GM10266 (cell line): ENCODE data around the gene SLC35B2.

Experiments used
- DNase-seq: peaks from one replicate; pipeline ENCODE4 v3.0.0; 2012; ENCODE audit errors: extremely low spot score
- TF ChIP-seq, protein P1 (sequence below): IDR thresholded peaks from 2 replicates; pipeline ENCODE4 v1.5.1; 2012; ENCODE audit warnings: mild to moderate bottlenecking, low read depth; ENCODE audit not compliant: control insufficient read depth, insufficient read depth; ENCODE audit errors: missing control alignments

SLC35B2 gene

DNA sequence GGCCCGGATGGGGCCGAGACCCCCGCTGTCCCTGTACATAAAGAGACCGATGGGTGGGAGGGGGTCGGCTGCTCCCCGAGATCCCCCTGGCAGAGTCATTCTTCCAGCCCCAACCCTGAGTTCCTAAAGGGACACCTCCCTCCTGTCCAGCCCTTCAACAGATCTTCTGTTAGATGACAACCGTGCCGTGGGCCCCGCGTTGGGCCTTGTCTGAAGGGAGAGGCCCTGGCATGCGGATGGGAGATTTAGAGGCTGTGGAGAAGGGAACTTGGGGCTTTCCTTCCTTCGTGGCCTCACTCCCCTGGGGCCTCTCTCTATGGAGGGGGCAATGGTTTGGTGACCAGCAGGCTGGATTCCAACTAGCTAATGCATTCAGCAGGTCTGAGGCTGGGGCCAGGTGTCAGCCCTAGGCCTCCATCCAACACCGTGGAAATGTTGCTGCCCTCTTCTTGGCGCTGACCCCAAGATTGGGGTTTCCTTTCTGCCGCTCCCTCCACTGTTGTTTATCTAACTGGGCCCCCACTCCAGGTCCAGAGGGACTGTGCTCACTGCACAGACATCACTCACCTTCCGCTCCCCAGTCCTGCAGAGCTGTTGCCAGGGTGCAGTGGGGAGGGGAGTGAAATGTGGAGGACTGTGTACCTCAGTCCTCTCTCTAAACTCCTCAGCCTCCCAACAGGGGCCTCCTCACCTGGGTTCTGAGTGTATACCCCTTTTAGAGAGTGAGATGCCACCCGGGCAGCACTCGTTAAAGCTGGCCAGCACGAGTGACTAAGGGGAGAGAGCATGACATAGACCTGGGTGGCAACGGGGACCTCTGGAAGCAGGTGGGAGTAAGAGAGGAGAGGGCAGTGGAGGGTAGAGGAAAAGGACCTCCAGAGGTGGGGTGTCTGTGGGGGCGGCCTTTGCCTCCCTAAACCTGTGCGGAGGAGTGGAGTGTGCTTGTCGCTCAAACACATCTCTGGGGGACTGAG is 19.6 kb upstream of the SLC35B2 start:
- TF ChIP-seq, protein P1, sequence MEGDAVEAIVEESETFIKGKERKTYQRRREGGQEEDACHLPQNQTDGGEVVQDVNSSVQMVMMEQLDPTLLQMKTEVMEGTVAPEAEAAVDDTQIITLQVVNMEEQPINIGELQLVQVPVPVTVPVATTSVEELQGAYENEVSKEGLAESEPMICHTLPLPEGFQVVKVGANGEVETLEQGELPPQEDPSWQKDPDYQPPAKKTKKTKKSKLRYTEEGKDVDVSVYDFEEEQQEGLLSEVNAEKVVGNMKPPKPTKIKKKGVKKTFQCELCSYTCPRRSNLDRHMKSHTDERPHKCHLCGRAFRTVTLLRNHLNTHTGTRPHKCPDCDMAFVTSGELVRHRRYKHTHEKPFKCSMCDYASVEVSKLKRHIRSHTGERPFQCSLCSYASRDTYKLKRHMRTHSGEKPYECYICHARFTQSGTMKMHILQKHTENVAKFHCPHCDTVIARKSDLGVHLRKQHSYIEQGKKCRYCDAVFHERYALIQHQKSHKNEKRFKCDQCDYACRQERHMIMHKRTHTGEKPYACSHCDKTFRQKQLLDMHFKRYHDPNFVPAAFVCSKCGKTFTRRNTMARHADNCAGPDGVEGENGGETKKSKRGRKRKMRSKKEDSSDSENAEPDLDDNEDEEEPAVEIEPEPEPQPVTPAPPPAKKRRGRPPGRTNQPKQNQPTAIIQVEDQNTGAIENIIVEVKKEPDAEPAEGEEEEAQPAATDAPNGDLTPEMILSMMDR: no peak
- DNase-seq: no peak

DNA sequence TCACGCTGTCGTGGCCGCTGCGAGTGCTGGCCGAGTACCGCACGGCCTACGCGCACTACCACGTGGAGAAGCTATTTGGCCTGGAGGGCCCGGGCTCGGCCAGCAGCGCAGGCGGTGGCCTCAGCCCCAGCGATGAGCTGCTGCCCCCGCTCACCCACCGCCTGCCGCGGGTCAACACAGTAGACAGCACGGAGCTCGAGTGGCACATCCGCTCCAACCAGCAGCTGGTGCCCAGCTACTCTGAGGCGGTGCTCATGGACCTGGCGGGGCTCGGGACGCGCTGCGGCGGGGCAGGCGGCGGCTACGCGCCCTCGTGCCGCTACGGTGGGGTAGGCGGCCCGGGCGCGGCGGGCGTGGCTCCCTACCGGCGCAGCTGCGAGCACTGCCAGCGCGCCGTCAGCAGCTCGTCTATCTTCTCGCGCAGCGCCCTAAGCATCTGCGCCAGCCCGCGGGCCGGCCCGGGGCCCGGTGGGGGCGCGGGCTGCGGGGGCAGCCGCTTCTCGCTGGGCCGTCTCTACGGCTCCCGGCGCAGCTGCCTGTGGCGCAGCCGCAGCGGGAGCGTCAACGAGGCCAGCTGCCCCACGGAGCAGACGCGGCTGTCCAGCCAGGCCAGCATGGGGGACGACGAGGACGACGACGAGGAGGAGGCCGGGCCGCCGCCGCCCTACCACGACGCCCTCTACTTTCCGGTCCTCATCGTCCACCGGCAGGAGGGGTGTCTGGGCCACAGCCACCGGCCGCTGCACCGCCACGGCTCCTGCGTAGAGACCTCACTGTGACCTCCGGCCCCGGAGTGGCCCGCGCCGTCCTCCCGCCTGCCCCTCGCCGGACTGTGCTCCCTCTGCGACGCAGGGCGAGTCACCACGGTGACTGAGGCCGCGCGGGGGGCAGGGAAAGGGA is 18.7 kb upstream of the SLC35B2 start:
- TF ChIP-seq, protein P1: no peak
- DNase-seq: no peak

DNA sequence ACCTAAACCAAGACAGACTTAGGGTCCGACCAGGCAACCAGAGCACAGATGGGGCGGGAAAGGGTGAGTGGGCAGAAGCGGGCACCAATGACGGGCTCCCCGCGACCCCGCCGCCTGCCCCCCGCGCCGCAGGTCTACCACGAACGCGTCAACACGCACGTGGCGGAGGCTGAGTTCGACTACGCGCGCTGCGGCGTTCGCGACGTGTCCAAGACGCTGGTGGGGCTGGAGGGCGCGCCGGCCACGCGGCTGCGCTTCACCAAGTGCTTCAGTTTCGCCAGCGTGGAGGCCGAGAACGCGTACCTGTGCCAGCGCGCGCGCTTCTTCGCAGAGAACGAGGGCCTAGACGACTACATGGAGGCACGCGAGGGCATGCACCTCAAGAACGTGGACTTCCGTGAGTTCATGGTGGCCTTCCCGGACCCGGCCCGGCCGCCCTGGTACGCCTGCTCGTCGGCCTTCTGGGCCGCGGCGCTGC is 18.0 kb upstream of the SLC35B2 start:
- TF ChIP-seq, protein P1: no peak

DNA sequence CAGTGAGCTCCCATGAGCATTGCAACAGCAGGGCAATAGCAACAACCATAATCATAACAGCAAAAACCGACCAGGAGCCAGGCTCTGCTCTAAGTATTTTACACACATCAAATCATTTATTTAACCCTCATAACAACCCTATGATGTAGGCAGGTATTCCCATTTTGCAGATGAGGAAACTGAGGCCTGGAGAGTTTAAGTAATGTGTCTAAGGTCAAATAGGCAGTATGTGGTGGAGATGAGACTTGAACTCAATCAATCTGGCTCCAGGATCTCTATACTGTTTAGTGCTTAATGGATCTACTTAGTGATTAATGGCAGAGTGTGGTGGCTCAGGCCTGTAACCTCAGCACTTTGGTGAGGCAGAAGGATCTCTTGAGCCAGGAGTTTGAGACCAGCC is 16.3 kb upstream of the SLC35B2 start:
- TF ChIP-seq, protein P1: no peak
- DNase-seq: no peak

More for the DNA sequence above, 18.0 kb upstream of the SLC35B2 start:
- no peak for DNase-seq

DNA sequence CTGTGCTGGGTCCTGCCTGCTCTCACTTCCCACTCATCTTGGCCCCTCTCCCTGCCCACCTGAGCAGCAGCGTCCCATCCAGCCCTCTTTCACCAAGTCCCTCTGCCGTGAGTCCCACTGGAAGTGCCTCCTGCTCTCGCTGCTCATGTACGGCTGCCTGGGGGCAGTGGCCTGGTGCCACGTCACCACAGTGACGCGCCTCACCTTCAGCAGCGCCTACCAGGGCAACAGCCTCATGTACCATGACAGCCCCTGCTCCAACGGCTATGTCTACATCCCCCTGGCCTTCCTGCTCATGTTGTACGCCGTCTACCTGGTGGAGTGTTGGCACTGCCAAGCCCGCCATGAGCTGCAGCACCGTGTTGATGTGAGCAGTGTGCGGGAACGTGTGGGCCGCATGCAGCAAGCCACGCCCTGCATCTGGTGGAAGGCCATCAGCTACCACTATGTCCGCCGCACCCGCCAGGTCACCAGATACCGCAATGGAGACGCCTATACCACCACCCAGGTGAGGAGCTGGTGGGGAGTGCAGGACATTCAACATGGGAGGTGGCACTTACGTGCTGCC is 15.8 kb upstream of the SLC35B2 start:
- TF ChIP-seq, protein P1: no peak
- no peak for DNase-seq

GRCh38 chr6:44272529-44272928 is 15.2 kb upstream of the SLC35B2 start:
- TF ChIP-seq, protein P1: no peak
- DNase-seq: no peak

DNA sequence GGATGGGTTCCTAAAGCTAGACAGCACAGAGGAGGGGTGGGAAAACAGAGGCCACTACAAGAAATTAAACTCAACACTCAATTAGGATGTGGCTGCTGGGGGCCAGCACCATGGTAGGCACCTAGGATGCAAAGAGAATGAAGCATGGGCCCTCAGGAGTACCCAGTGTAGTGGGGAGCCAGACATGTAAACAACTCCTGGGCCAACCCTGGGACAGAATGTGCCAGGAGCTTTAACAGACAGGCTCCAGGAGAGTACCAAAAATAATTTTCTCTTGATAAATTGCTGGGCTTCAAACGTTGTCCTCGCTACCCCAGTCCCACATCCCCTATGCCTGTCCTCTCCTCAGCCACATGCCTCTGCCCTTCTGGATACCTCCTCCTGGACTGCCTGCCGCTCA is 14.6 kb upstream of the SLC35B2 start:
- no peak for DNase-seq
- TF ChIP-seq, protein P1: no peak
